Thoracic aorta (tissue), 2 donors: ENCODE measurements around the gene RUNDC1. TPM values are rescaled to one million over a fixed set of nuclear protein-coding genes. Genes with fewer than 3 reads are reported as not detected.

Experiments used
- ATAC-seq: fragments of 150-250 bp; one replicate; pipeline ENCODE4 v1.8.0; 2017; ENCODE audit warnings: low read depth; ENCODE audit not compliant: insufficient number of reproducible peaks, low FRiP score
- DNase-seq: peaks from one replicate; pipeline ENCODE4 v3.0.0-alpha.2; 2020; ENCODE audit warnings: low spot score
- H3K27ac ChIP-seq, 2 donors: fragments of 200-600 bp; sonication (generic); 1 replicate in 1 of 2; 2 replicates in 1 of 2; pipeline ENCODE4 v1.5.1; 2016; ENCODE audit warnings: mild to moderate bottlenecking in 2 of 2, moderate library complexity in 2 of 2
- H3K27me3 ChIP-seq: fragments of 200-600 bp; sonication (generic); replicated peaks from 2 replicates; pipeline ENCODE4 v1.6.0; 2016; ENCODE audit warnings: mild to moderate bottlenecking; ENCODE audit not compliant: insufficient read depth
- H3K36me3 ChIP-seq: fragments of 200-600 bp; sonication (generic); one replicate; pipeline ENCODE4 v1.5.1; 2016
- H3K4me1 ChIP-seq, 2 donors: fragments of 200-600 bp; sonication (generic); 1 replicate in 1 of 2; 2 replicates in 1 of 2; pipeline versions ENCODE4 v1.5.1 to v1.6.0; 2016; ENCODE audit warnings: low read depth in 2 of 2, mild to moderate bottlenecking in 1 of 2; ENCODE audit not compliant: control insufficient read depth in 1 of 2
- H3K4me3 ChIP-seq: fragments of 200-600 bp; sonication (generic); 2 replicates; pipeline ENCODE4 v1.5.1; 2016; ENCODE audit warnings: mild to moderate bottlenecking
- H3K9me3 ChIP-seq: fragments of 200-600 bp; sonication (generic); 2 replicates; pipeline ENCODE4 v1.5.1; 2016
- CTCF ChIP-seq: fragments of 200-600 bp; sonication (generic); IDR thresholded peaks from one replicate; pipeline ENCODE4 v1.5.1; 2019; ENCODE audit warnings: antibody characterized with exemption
- total RNA-seq, 2 donors: library from RNA; depleted of rRNA; stranded (reverse); fragments of >200 nt; gene quantifications; one replicate each; pipeline versions ENCODE4 v1.1.0 to v1.2.3, GENCODE V29; 2016

The RUNDC1 gene
- 10 to 100 TPM; 16.6 to 17.9 TPM for total RNA-seq

GRCh38 chr17:42980274-42980765 is at the start of gene RUNDC1:
RUNDC1 (plus strand) TSS chr17:42980565; CDS start chr17:42980577, 12 bp downstream.
- Histone ChIP-seq H3K36me3 (no peaks in the 10 kb centered on the region), H3K4me3 (peak within 1 kb of the TSS; percentile 82), H3K4me1 (peaks cover 5 to 25% of the 10 kb centered on the region in 2 donors), H3K9me3 (no peaks in the 10 kb centered on the region), H3K27ac (peak within 1 kb of the TSS; percentile 61 to 65), H3K27me3 (no peaks in the 10 kb centered on the region)
- DNase-seq: peak; percentile 78
- peak; percentile 74 for ATAC-seq
- no peak for TF ChIP-seq CTCF

DNA sequence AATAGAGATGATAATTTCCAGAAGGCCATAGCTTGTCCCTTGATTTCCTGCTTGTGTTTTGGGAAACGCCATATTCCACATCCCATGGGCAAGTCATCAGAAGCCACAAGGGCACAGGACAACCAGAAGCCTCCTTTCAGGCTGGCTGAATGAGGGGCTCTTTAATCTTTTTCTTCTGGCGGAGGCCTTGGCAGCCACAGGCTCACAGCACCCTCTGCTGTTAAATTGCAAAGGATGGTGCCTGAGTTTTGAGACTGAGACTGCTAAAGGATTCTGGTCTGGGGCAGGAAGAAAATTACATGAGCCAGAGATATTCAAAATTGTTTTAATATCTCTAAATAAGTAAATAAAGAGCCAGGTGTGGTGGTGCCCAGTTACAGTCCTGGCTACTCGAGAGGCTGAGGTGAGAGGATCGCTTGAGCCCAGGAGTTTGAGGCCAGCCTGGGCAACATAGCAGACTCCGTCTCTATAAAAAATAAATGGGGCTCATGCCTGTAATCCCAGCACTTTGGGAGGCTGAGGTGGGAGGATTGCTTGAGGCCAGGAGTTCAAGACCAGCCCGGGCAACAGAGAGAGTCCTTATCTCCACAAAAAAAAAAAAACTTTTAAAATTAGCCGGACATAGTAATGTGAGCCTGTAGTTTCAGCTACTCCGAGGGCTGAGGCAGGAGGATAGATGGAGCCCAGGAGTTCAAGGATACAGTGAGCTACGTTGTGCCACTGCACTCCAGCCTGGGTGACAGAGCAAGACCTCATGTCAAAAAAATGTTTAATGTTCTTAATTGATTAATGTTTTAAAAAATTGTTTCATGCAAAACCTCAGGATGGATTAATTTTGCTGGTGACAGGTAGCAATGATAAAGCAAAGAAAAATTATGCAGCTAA is 42.4 kb upstream of the RUNDC1 start:
- Histone ChIP-seq H3K27me3 (no peaks in the 10 kb centered on the region), H3K4me3 (no peak overlapping the region), H3K27ac (no peak overlapping the region), H3K9me3 (no peaks in the 10 kb centered on the region), H3K36me3 (no peaks in the 10 kb centered on the region), H3K4me1 (no peaks in the 10 kb centered on the region)
- no peak for ATAC-seq
- no peak for DNase-seq
- TF ChIP-seq CTCF: peak; percentile 58

DNA sequence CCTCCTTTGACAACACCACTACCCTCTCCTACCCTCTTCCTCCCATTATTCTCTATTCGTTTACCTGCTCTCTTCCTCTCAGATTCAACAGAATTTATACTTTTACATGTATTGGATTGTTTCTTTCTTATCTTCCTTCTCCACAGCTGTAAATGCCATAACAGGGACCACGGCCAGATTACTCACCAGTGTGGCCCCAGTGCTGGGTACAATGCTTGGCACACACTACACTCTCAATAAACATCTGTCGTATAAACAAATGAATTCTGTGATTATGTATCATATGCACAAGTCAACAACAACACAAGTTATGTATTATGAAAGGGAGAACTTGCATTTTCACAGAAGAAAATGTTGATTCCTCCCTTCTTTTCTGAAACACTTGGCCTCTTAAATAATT is 36.2 kb upstream of the RUNDC1 start:
- DNase-seq (no peak), ATAC-seq (no peak)
- Histone ChIP-seq H3K27me3 (no peaks in the 10 kb centered on the region), H3K36me3 (no peaks in the 10 kb centered on the region), H3K4me1 (peaks cover 4 to 22% of the 10 kb centered on the region in 2 donors), H3K9me3 (no peaks in the 10 kb centered on the region), H3K4me3 (no peak overlapping the region), H3K27ac (peak overlapping the region in 1 of 2 donors; percentile 69)
- no peak for TF ChIP-seq CTCF

DNA sequence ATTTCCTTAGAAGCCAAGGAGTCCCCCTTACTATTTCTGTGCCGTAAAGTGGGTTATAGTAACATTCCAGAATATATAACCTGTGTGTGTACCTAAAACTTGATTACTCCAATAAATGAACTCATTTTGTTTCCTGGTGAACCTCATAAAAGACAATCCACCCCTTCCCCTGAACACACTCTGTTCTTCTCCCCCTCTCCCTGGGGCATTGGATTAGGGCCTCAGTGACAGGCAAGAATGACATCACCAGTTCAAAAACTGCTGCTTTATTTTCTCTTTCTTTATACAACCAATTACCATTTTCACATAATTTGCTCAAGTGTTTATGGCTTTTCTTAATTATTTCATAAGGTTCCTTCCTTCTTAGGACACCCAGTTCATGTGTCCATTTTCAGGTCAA is 33.6 kb upstream of the RUNDC1 start:
- TF ChIP-seq CTCF: no peak

DNA sequence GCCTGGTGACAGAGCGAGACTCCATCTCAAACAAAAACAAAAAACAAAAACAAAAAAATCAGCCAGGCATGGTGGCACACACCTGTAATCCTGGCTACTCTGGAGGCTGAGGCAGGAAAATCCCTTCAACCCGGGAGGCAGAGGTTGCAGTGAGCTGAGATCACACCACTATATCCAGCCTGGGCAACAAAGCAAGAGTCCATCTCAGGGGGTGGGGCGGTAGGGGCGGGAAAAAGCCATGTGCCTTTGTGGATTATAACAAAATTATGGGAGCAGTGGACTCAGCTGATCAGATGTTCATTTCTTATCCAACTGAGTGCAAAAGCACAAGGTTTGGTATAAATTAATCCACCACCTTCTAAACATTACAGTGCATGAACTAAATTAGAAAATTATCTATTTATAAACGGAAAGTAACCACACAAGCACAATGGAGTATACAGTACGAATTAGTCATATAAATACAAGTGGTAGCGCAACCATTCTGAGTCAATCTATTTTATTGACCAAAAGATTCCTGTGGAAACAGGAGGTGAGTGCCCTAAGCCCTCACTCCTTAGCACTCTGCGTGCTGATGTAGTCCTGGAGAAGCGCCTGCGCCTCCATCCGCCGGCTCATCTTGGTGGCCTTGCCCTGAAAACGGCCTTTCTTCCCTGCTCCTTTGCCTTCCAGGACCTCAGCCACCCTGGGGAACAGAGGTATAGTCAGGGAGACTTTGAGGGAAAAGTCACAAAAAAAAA is 30.2 kb upstream of the RUNDC1 start:
- H3K36me3 ChIP-seq: peaks cover 49% of the 10 kb centered on the region
- no peaks in the 10 kb centered on the region for H3K9me3 ChIP-seq
- DNase-seq: no peak
- ATAC-seq: no peak
- H3K27me3 ChIP-seq: no peaks in the 10 kb centered on the region
- peaks cover 4 to 7% of the 10 kb centered on the region in 2 donors for H3K4me1 ChIP-seq
- TF ChIP-seq CTCF: no peak
- H3K27ac ChIP-seq: no peak overlapping the region
- no peak overlapping the region for H3K4me3 ChIP-seq

More for the DNA sequence above, 33.6 kb upstream of the RUNDC1 start:
- H3K4me1 ChIP-seq: peaks cover 4 to 22% of the 10 kb centered on the region in 2 donors
- no peaks in the 10 kb centered on the region for H3K9me3 ChIP-seq
- H3K4me3 ChIP-seq: no peak overlapping the region
- peaks cover 18% of the 10 kb centered on the region for H3K36me3 ChIP-seq
- DNase-seq (no peak), ATAC-seq (no peak)
- H3K27me3 ChIP-seq: no peaks in the 10 kb centered on the region
- peak overlapping the region; percentile 54 to 69 for H3K27ac ChIP-seq
